Upper lobe of left lung (tissue), 6 donors: ENCODE measurements around the gene NR2C2. TPM values are rescaled to one million over a fixed set of nuclear protein-coding genes. Genes with fewer than 3 reads are reported as not detected.

ENCODE experiments used
- ATAC-seq, 2 donors: fragments of 200-7000 bp; cut with Tn5 transposase; one replicate each; pipeline ENCODE4 v1.9.1; 2022; ENCODE audit warnings: mild to moderate bottlenecking in 2 of 2, moderate library complexity in 2 of 2; ENCODE audit not compliant: low FRiP score in 2 of 2
- DNase-seq, 2 donors: peaks; one replicate each; pipeline ENCODE4 v3.0.0-alpha.2; 2019 to 2020
- H3K27ac ChIP-seq, 4 donors: fragments of 200-600 bp; sonication (generic); one replicate each; pipeline ENCODE4 v1.5.1; 2016 to 2019
- H3K27me3 ChIP-seq, 4 donors: fragments of 200-600 bp; sonication (generic); one replicate each; pipeline ENCODE4 v1.5.1; 2017 to 2019
- H3K36me3 ChIP-seq, 4 donors: fragments of 200-600 bp; sonication (generic); one replicate each; pipeline ENCODE4 v1.5.1; 2016 to 2019
- H3K4me1 ChIP-seq, 4 donors: fragments of 200-600 bp; sonication (generic); one replicate each; pipeline ENCODE4 v1.5.1; 2018 to 2019
- H3K4me3 ChIP-seq, 4 donors: fragments of 200-600 bp; sonication (generic); one replicate each; pipeline ENCODE4 v1.5.1; 2017 to 2019; ENCODE audit warnings: mild to moderate bottlenecking in 2 of 4, moderate library complexity in 1 of 4
- H3K9me3 ChIP-seq, 4 donors: fragments of 200-600 bp; sonication (generic); one replicate each; pipeline ENCODE4 v1.5.1; 2018 to 2019
- CTCF ChIP-seq, 6 experiments: fragments of 450-650 bp in 4 of 6; fragments of 200-600 bp in 2 of 6; sonication (generic) in 2 of 6; IDR thresholded peaks; one replicate each; pipeline ENCODE4 v1.5.1; 2016 to 2019; ENCODE audit warnings: antibody characterized with exemption in 6 of 6
- EP300 ChIP-seq, 4 donors: sonication (generic); formaldehyde crosslinking; IDR thresholded peaks; one replicate each; pipeline ENCODE4 v1.5.1; 2017; ENCODE audit warnings: antibody characterized with exemption in 4 of 4, control low read depth in 2 of 4
- POLR2A ChIP-seq, 4 donors: fragments of 450-650 bp; IDR thresholded peaks; one replicate each; pipeline ENCODE4 v1.5.1; 2016 to 2017; ENCODE audit warnings: antibody characterized with exemption in 4 of 4, mild to moderate bottlenecking in 2 of 4
- POLR2AphosphoS5 ChIP-seq, 2 donors: sonication (generic); formaldehyde crosslinking; IDR thresholded peaks; one replicate each; pipeline ENCODE4 v1.5.1; 2017; ENCODE audit warnings: antibody characterized with exemption in 2 of 2
- WGBS, 2 donors: methylation state at CpG; one replicate each; pipeline ENCODE4 v1.1.5; 2017 to 2018; 5-methylcytosine and 5-hydroxymethylcytosine counted together
- total RNA-seq, 6 donors: library from RNA; depleted of rRNA in 4 of 6; stranded (reverse); fragments of >200 nt in 4 of 6; gene quantifications; one replicate each; pipeline versions ENCODE4 v1.1.0 to v1.2.1, GENCODE V29; 2016 to 2021
- donor health status: DM: no; HTN: no; CAD: no; lungs with moderate emphysema.
- donor health status: DM: no; HTN: yes; CAD: no; lungs with severe emphysema.

The NR2C2 gene
- total RNA-seq, 6 donors from 2014 or later, result 24.9 to 54.0 (median 46.6) TPM

- Histone ChIP-seq H3K27me3 (no peaks in the 10 kb centered on the region), H3K9me3 (no peaks in the 10 kb centered on the region), H3K4me1 (peaks cover 8 to 22% (median 16%) of the 10 kb centered on the region in 4 donors), H3K27ac (peak overlapping the region in 3 of 4 donors; percentile 10 to 72 (median 53)), H3K4me3 (peak overlapping the region in 1 of 4 donors; percentile 13), H3K36me3 (no peaks in the 10 kb centered on the region)
- DNase-seq (no peak), ATAC-seq (no peak)
- 35 to 41% methylated on average over 2 of the region's 2 CpGs for WGBS, 2 donors
- TF ChIP-seq POLR2A (IDR thresholded peaks at IDR 0.05) (no peak), EP300 (IDR thresholded peaks at IDR 0.05) (no peak), POLR2AphosphoS5 (IDR thresholded peaks at IDR 0.05) (no peak), CTCF (IDR thresholded peaks at IDR 0.05) (no peak)
Observed at GRCh38 chr3:14959359-14959943, 12.1 kb downstream of the NR2C2 start.

- TF ChIP-seq POLR2A (IDR thresholded peaks at IDR 0.05) (no peak), EP300 (IDR thresholded peaks at IDR 0.05) (no peak), CTCF (IDR thresholded peaks at IDR 0.05) (no peak), POLR2AphosphoS5 (IDR thresholded peaks at IDR 0.05) (no peak)
- WGBS, 2 donors, result 96 to 98% methylated on average over 5 of the region's 5 CpGs
- no peak for ATAC-seq
Observed at GRCh38 chr3:14962762-14963161, 15.4 kb downstream of the NR2C2 start.

GRCh38 chr3:14967285-14967684 lies 19.9 kb downstream of the NR2C2 start:
- ATAC-seq (no peak), DNase-seq (no peak)
- peaks cover 0 to 12% (median 2%) of the 10 kb centered on the region in 4 donors for H3K36me3 ChIP-seq
- no peaks in the 10 kb centered on the region for H3K27me3 ChIP-seq
- no peak overlapping the region for H3K4me3 ChIP-seq
- no peaks in the 10 kb centered on the region for H3K4me1 ChIP-seq
- TF ChIP-seq EP300 (IDR thresholded peaks at IDR 0.05), result no peak
- no peak for TF ChIP-seq POLR2A (IDR thresholded peaks at IDR 0.05)
- no peak for TF ChIP-seq POLR2AphosphoS5 (IDR thresholded peaks at IDR 0.05)
- TF ChIP-seq CTCF (IDR thresholded peaks at IDR 0.05), result no peak
- no peaks in the 10 kb centered on the region for H3K9me3 ChIP-seq
- WGBS, 2 donors, result 52 to 79% methylated on average over 1 of the region's 1 CpG
- H3K27ac ChIP-seq, result no peak overlapping the region

More at GRCh38 chr3:14962762-14963161, 15.4 kb downstream of the NR2C2 start:
- Histone ChIP-seq H3K4me3 (no peak overlapping the region), H3K27me3 (no peaks in the 10 kb centered on the region), H3K27ac (no peak overlapping the region), H3K9me3 (no peaks in the 10 kb centered on the region), H3K36me3 (no peaks in the 10 kb centered on the region), H3K4me1 (peaks cover 8 to 19% (median 11%) of the 10 kb centered on the region in 4 donors)
- no peak for DNase-seq

GRCh38 chr3:14969671-14970070 lies 22.3 kb downstream of the NR2C2 start:
- 91 to 94% methylated on average over 1 of the region's 1 CpG for WGBS, 2 donors

More at GRCh38 chr3:14969671-14970070, 22.3 kb downstream of the NR2C2 start:
- H3K27ac ChIP-seq, result no peak overlapping the region
- H3K27me3 ChIP-seq, result no peaks in the 10 kb centered on the region
- TF ChIP-seq POLR2A (IDR thresholded peaks at IDR 0.05) (no peak), EP300 (IDR thresholded peaks at IDR 0.05) (no peak), CTCF (IDR thresholded peaks at IDR 0.05) (no peak), POLR2AphosphoS5 (IDR thresholded peaks at IDR 0.05) (no peak)
- H3K9me3 ChIP-seq, result no peaks in the 10 kb centered on the region
- no peaks in the 10 kb centered on the region for H3K4me1 ChIP-seq
- no peak overlapping the region for H3K4me3 ChIP-seq
- no peak for DNase-seq
- ATAC-seq, result no peak
- H3K36me3 ChIP-seq, result peaks cover 0 to 26% (median 6%) of the 10 kb centered on the region in 4 donors
